Panc1 (cell line): ENCODE measurements around the gene MARCHF3.

ENCODE experiments used
- POLR2AphosphoS5 ChIP-seq: IDR thresholded peaks from 2 replicates; pipeline ENCODE4 v1.6.1; 2012; ENCODE audit warnings: mild to moderate bottlenecking, low read depth, low read length, moderate library complexity
- REST ChIP-seq, 2 experiments: IDR thresholded peaks; 2 replicates each; pipeline ENCODE4 v1.6.1; 2011 to 2012; ENCODE audit warnings: low read depth in 2 of 2, control low read depth in 1 of 2, low read length in 1 of 2, mild to moderate bottlenecking in 1 of 2, moderate library complexity in 1 of 2; ENCODE audit not compliant: insufficient read depth in 1 of 2
- SIN3A ChIP-seq: IDR thresholded peaks from 2 replicates; pipeline ENCODE4 v1.6.1; 2012; ENCODE audit warnings: low read depth, mild to moderate bottlenecking, low read length, moderate library complexity, borderline replicate concordance; ENCODE audit not compliant: insufficient read depth
- TF ChIP-seq, protein P1 (sequence below): fragments of 450-650 bp; IDR thresholded peaks from 2 replicates; pipeline ENCODE4 v1.5.1; 2017; ENCODE audit warnings: mild to moderate bottlenecking

GRCh38 chr5:126953640-126954039, 76.7 kb downstream of the MARCHF3 start:
- TF ChIP-seq, protein P1, sequence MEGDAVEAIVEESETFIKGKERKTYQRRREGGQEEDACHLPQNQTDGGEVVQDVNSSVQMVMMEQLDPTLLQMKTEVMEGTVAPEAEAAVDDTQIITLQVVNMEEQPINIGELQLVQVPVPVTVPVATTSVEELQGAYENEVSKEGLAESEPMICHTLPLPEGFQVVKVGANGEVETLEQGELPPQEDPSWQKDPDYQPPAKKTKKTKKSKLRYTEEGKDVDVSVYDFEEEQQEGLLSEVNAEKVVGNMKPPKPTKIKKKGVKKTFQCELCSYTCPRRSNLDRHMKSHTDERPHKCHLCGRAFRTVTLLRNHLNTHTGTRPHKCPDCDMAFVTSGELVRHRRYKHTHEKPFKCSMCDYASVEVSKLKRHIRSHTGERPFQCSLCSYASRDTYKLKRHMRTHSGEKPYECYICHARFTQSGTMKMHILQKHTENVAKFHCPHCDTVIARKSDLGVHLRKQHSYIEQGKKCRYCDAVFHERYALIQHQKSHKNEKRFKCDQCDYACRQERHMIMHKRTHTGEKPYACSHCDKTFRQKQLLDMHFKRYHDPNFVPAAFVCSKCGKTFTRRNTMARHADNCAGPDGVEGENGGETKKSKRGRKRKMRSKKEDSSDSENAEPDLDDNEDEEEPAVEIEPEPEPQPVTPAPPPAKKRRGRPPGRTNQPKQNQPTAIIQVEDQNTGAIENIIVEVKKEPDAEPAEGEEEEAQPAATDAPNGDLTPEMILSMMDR = no peak
- no peak for TF ChIP-seq POLR2AphosphoS5
- TF ChIP-seq SIN3A = no peak
- TF ChIP-seq REST (IDR thresholded peaks at IDR 0.05; ENCODE audit: insufficient read depth in 1 of 2, low read depth in 2 of 2, low read length in 1 of 2) = no peak
